GM12878 (cell line): Measurements from ENCODE around the gene TAPBP.
A peak's percentile ranks its signal among the peaks of the same experiment; 100 is the strongest.

ENCODE experiments used
- CBX3 ChIP-seq: fragments of 200-600 bp; sonication (generic); IDR thresholded peaks from 2 replicates; pipeline ENCODE4 v1.6.1; 2016; ENCODE audit warnings: low read depth, borderline replicate concordance
- MTA2 ChIP-seq: fragments of 450-650 bp; IDR thresholded peaks from 2 replicates; pipeline ENCODE4 v1.6.1; 2016; ENCODE audit warnings: low read depth, mild to moderate bottlenecking, moderate library complexity
- ZNF622 ChIP-seq: fragments of 450-650 bp; IDR thresholded peaks from 2 replicates; pipeline ENCODE4 v1.6.1; 2017; ENCODE audit warnings: mild to moderate bottlenecking, inconsistent platforms
- TF ChIP-seq, protein P1 (sequence below), 3 experiments: IDR thresholded peaks in 2 of 3; conservative IDR thresholded peaks in 1 of 3; 2 replicates each; pipeline ENCODE4 v1.5.1; 2011; ENCODE audit warnings: low read depth in 3 of 3, low read length in 3 of 3, mild to moderate bottlenecking in 3 of 3, control low read depth in 2 of 3, moderate library complexity in 2 of 3, inconsistent platforms in 1 of 3, mixed read lengths in 1 of 3; ENCODE audit not compliant: control insufficient read depth in 2 of 3, insufficient read depth in 1 of 3; ENCODE audit errors: extremely low read depth in 1 of 3

DNA sequence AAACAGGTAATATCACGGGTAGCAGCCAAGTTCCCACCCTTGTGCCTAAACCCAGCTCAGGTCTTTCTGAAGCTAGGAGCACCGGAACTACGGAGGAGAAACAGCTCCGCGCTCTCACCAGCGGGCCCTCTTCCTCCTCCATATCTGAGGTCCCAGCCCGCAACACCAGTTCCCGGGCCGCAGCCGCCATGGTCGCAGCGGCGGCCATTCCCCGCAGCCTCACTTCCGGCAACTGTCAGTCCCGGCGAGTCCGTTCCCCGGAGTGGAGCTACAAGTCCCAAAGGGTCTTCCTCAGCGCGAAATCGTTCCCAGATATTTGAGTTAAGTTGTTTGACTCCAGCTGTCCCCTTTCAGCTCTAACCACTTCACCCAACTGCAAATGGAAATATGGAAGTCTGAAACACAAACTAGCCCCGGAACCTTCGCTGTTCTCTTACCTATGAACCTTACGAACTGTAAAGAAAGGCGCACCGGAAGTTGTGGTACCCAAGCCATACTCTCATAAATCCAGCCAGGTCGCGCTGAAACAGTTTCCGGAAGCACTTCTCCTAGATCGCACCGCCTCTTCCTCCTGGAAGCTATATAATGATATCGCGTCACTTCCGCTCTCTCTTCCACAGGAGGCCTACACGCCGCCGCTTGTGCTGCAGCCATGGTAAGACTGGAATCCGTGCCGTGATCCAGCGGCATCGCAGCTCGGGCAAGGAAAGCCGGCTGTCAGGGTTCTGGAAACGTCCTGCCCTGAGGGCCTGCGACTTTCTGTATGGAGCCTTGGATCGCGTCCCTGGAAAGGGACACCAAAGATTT lies 42.2 kb downstream of the TAPBP start, which contains the start of the genes RPS18 and VPS52:
- TF ChIP-seq, protein P1, sequence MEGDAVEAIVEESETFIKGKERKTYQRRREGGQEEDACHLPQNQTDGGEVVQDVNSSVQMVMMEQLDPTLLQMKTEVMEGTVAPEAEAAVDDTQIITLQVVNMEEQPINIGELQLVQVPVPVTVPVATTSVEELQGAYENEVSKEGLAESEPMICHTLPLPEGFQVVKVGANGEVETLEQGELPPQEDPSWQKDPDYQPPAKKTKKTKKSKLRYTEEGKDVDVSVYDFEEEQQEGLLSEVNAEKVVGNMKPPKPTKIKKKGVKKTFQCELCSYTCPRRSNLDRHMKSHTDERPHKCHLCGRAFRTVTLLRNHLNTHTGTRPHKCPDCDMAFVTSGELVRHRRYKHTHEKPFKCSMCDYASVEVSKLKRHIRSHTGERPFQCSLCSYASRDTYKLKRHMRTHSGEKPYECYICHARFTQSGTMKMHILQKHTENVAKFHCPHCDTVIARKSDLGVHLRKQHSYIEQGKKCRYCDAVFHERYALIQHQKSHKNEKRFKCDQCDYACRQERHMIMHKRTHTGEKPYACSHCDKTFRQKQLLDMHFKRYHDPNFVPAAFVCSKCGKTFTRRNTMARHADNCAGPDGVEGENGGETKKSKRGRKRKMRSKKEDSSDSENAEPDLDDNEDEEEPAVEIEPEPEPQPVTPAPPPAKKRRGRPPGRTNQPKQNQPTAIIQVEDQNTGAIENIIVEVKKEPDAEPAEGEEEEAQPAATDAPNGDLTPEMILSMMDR (IDR thresholded peaks at IDR 0.05 in 2 of 3, conservative IDR thresholded peaks at IDR 0.05 in 1 of 3; ENCODE audit: control insufficient read depth in 2 of 3, extremely low read depth in 1 of 3, insufficient read depth in 1 of 3, low read depth in 3 of 3, low read length in 3 of 3): no peak
- no peak for TF ChIP-seq ZNF622
- peak; percentile 74 for TF ChIP-seq MTA2
- no peak for TF ChIP-seq CBX3
